Measurements from ENCODE around the gene N4BP2L2.
"Not testable (repeated sequence)": the region's sequence is repeated elsewhere in the genome, so short reads cannot be mapped to it uniquely, and the experiment has no call there.

DNA sequence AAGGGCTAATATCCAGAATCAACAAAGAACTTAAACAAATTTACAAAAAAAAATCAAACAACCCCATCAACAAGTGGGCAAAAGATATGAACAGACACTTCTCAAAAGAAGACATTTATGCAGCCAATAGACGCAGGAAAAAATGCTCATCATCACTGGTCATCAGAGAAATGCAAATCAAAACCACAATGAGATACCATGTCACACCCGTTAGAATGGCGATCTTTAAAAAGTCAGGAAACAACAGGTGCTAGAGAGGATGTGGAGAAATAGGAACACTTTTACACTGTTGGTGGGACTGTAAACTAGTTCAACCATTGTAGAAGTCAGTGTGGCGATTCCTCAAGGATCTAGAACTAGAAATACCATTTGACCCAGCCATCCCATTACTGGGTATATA is 37.1 kb upstream of the N4BP2L2 start:
- TF ChIP-seq, protein P1, sequence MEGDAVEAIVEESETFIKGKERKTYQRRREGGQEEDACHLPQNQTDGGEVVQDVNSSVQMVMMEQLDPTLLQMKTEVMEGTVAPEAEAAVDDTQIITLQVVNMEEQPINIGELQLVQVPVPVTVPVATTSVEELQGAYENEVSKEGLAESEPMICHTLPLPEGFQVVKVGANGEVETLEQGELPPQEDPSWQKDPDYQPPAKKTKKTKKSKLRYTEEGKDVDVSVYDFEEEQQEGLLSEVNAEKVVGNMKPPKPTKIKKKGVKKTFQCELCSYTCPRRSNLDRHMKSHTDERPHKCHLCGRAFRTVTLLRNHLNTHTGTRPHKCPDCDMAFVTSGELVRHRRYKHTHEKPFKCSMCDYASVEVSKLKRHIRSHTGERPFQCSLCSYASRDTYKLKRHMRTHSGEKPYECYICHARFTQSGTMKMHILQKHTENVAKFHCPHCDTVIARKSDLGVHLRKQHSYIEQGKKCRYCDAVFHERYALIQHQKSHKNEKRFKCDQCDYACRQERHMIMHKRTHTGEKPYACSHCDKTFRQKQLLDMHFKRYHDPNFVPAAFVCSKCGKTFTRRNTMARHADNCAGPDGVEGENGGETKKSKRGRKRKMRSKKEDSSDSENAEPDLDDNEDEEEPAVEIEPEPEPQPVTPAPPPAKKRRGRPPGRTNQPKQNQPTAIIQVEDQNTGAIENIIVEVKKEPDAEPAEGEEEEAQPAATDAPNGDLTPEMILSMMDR (IDR thresholded peaks at IDR 0.05; ENCODE audit: low read depth, low read length, missing input control) = not testable (repeated sequence)
- not testable (repeated sequence) for TF ChIP-seq GABPA (IDR thresholded peaks at IDR 0.05 in 1 of 2, conservative IDR thresholded peaks at IDR 0.05 in 1 of 2); RXRA (IDR thresholded peaks at IDR 0.05); FOXA1 (IDR thresholded peaks at IDR 0.05); TAF1 (conservative IDR thresholded peaks at IDR 0.05); RAD21 (IDR thresholded peaks at IDR 0.05)

Measured in liver (tissue), 3 donors.